IPS DF 6.9 (cell line): ENCODE results near the gene FCGR1A.
"Not testable (repeated sequence)": the region's sequence is repeated elsewhere in the genome, so short reads cannot be mapped to it uniquely, and the experiment has no call there.

Experiments used
- DNase-seq: peaks from one replicate; pipeline ENCODE4 v3.0.0-alpha.2; 2013; ENCODE audit warnings: low read depth, low spot score
- H3K27ac ChIP-seq: one replicate; pipeline ENCODE4 v1.5.1; 2013; ENCODE audit warnings: low read length, control low read depth
- H3K27me3 ChIP-seq: 2 replicates; pipeline ENCODE4 v1.6.1; 2013; ENCODE audit warnings: mild to moderate bottlenecking, low read length; ENCODE audit not compliant: control insufficient read depth, insufficient read depth
- H3K36me3 ChIP-seq: 2 replicates; pipeline ENCODE4 v1.6.1; 2013; ENCODE audit warnings: low read length; ENCODE audit not compliant: control insufficient read depth, insufficient read depth
- H3K4me1 ChIP-seq: 2 replicates; pipeline ENCODE4 v1.6.1; 2013; ENCODE audit warnings: low read length; ENCODE audit not compliant: control insufficient read depth, insufficient read depth
- H3K4me3 ChIP-seq: 2 replicates; pipeline ENCODE4 v1.5.1; 2013; ENCODE audit warnings: mild to moderate bottlenecking, low read length
- H3K9me3 ChIP-seq: 2 replicates; pipeline ENCODE4 v1.6.1; 2013; ENCODE audit warnings: low read length, inconsistent platforms; ENCODE audit not compliant: control insufficient read depth, insufficient read depth
- WGBS: extraction: QIAGEN DNeasy Blood & Tissue Kit; methylation state at CpG from one replicate; pipeline ENCODE4 v1.1.7; 2013; ENCODE audit warnings: mixed read lengths, missing lambda C conversion rate; ENCODE audit not compliant: insufficient read length, insufficient coverage; 5-methylcytosine and 5-hydroxymethylcytosine counted together

Gene FCGR1A

DNA sequence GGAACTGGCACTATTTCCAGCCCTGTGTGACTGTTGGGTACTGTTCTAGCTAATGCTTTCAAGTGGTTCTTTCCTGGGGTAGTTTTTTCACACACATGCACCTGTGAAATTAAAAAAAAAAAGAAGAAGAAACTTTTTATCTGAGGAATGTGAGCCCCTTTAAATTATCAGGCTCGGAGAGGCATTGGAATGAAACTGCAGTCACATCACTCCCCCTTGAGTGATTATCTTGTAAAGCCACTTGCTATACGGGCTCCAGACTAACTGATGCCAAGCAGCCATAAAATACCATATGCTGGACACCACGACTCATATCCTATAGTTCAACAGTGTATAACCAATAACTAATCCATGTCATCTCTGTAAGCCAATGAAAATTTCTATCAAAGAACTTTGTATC is 5.4 kb upstream of the FCGR1A start:
- WGBS: no CpG with 5 or more reads among the region's 3 CpGs
- not testable (repeated sequence) for H3K4me1 ChIP-seq

DNA sequence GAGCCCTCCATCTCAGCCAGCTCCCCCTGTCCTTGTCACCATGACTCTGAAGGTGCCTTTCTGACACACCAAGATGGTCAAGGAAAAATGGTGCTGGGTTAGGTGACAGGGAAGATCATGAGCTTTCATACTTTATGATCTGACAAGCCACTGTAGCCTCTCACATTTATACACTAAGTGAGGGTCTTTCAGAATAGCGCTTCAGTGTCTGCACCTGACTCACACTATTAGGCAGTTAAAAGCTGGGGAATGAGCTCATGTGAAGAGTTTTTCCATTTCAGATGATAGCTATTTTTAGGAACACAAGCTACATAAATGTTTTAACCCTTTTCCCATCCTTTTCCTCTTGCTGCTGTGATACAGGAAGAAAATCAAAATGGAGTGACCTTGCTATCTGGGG is 4.2 kb upstream of the FCGR1A start:
- not testable (repeated sequence) for H3K4me3 ChIP-seq, H3K27ac ChIP-seq, H3K36me3 ChIP-seq, H3K27me3 ChIP-seq, H3K4me1 ChIP-seq, DNase-seq, H3K9me3 ChIP-seq
- WGBS: no CpG with 5 or more reads among the region's 1 CpG

More for the DNA sequence above, 5.4 kb upstream of the FCGR1A start:
- H3K27ac ChIP-seq, H3K9me3 ChIP-seq, DNase-seq, H3K27me3 ChIP-seq, H3K4me3 ChIP-seq, H3K36me3 ChIP-seq: not testable (repeated sequence)

DNA sequence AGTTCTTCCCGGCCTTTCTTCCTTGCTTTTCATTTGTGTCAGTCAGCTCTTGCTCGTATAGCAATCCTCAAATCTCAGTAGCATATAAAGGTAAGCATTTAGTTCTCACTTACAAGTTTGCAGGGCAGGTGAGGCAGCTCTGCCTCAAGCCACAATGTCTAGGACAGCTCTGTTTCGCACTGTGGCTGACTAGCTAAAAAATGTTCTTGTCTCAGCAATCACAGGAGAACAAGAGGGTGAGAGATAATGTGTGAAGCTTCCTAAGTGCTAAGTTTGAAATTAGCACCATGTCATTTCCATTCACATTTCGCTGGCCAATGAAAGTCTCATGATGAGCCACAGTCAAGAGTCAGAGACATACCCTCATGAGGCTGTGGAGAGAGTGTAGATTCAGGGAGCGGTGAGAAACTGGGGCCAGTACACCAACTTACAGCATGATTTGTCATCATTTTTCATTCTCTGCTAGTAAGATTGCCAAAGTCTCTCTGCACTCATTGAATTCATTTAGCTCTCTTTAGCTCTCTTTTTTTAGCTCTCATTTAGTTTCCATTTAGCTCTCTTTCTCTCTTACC is 995 bp upstream of the FCGR1A start:
- H3K4me3 ChIP-seq, DNase-seq, H3K4me1 ChIP-seq, H3K27me3 ChIP-seq, H3K9me3 ChIP-seq, H3K27ac ChIP-seq, H3K36me3 ChIP-seq: not testable (repeated sequence)
- no CpG with 5 or more reads among the region's 5 CpGs for WGBS

DNA sequence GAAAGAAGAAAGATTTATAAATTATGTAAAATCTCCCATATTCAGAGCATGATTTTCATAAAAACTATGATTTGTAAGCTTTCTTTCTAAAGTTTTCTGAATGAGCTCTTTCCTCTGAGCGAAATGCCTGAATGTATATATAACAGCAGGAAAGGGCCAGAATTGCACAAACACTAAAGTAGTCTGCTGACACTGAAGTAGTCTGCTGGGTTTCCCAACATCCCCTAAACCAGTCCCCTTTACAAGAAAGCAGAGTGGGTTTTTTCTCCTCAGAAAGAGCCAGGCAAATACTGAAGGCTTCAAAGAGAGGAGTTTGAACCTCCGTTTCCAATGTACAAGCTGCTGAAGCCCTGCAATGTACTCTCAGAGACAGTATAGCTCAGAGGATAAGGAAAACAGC is 795 bp downstream of the FCGR1A start:
- not testable (repeated sequence) for H3K4me1 ChIP-seq, H3K27ac ChIP-seq, H3K9me3 ChIP-seq, DNase-seq, H3K4me3 ChIP-seq, H3K27me3 ChIP-seq, H3K36me3 ChIP-seq
- WGBS: no CpG with 5 or more reads among the region's 2 CpGs

DNA sequence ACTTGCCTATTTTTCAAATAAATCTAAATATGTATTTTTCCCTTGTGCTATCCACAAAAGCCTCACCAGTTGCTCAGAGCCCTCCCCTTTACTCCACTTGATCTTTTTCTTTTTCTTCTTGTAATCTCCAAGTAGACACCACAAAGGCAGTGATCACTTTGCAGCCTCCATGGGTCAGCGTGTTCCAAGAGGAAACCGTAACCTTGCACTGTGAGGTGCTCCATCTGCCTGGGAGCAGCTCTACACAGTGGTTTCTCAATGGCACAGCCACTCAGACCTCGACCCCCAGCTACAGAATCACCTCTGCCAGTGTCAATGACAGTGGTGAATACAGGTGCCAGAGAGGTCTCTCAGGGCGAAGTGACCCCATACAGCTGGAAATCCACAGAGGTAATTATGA is 1.4 kb downstream of the FCGR1A start:
- H3K4me3 ChIP-seq, H3K27ac ChIP-seq, H3K36me3 ChIP-seq, H3K27me3 ChIP-seq, DNase-seq, H3K4me1 ChIP-seq, H3K9me3 ChIP-seq: not testable (repeated sequence)
- no CpG with 5 or more reads among the region's 4 CpGs for WGBS

DNA sequence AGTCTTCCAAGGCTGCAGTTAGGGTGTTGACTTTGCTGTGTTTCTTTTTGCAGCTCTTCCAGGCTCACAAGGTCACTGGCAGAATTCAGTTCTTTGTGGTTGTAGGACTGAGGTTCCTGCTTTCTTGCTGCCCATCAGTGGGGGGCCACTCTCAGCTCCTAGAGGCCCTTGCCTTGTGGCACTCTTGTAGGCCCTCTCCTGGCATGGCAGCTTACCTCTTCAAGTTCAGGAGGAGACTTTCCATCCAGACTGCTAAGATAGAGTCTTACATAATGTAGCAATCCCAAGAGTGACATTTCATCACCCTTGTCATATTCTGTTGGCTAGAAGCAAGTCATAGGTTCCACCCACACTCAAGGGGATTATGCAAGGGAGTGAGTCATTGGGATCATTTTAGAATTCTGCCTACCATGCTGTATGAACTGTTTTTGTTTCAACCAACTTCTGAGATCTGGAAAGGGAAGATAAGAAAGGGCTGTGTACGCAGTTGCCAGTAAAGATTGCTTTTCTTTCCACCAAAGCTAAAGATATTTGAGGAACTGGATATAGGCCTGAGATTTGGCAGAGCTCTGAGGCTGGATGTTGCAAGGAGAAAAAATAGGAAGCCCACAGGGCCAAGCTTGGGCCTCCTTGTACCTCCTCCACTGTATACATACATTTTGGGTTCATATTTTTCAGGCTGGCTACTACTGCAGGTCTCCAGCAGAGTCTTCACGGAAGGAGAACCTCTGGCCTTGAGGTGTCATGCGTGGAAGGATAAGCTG is 5.4 kb downstream of the FCGR1A start:
- H3K9me3 ChIP-seq, DNase-seq, H3K27ac ChIP-seq, H3K4me1 ChIP-seq, H3K36me3 ChIP-seq, H3K4me3 ChIP-seq, H3K27me3 ChIP-seq: not testable (repeated sequence)
- no CpG with 5 or more reads among the region's 3 CpGs for WGBS

DNA sequence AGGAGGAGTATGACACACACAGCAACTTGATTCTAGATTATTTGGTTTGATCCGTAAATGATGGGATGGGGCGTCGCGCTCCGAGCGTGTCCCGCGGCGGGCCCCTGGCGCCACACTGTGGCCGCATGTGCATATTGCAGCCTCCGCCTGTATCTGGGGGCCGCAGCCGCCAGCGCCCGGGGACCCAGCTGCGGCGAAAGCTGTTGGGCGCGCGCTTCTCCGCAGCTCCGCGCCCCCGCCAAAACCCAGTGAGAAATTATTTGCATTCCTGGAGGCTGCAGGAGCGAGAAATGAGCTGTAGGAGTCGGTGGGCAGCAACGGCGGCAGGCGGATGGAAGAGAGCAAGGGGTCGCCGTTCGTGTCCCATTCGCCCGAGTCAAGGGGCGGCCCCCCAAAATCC is 10.0 kb downstream of the FCGR1A start:
- not testable (repeated sequence) for H3K9me3 ChIP-seq, H3K36me3 ChIP-seq, H3K27me3 ChIP-seq, H3K27ac ChIP-seq, H3K4me1 ChIP-seq, DNase-seq
- peak overlapping the region; percentile 47; the same call in 1 of the 2 replicates for H3K4me3 ChIP-seq
- WGBS: no CpG with 5 or more reads among the region's 36 CpGs

DNA sequence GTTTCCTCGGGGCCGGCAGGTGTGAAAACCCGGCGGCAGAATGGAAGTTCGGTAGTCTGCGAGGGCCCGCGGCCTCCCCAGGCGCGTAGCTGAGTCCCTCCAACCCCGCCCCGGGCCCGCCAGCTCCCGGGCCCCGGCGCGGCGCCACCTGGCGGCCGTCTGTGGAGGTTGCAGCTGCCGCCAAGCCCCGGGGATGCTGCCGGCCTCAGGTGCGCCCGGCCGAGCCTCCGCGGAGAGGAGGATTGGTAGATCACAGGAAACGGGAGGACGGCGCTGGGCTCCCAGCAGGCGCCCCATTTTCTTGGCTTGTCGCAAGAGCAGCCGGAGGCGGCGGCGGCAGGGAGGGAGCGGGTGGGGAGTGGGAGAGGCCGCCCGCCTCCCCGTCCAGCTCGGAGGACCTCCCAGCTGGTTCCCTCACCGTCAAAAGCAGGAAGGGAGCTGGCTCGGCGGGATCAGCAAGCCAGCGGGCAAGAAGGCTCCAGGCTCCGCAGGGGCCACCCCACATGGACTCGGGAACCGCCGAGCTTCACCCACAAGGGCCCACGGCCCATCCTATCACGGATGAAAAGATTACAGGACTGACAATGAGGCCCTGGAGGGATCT is 10.5 kb downstream of the FCGR1A start:
- not testable (repeated sequence) for H3K27ac ChIP-seq, DNase-seq, H3K4me1 ChIP-seq, H3K36me3 ChIP-seq, H3K27me3 ChIP-seq, H3K9me3 ChIP-seq
- WGBS: no CpG with 5 or more reads among the region's 52 CpGs
- peak overlapping the region; percentile 35; the same call in 1 of the 2 replicates for H3K4me3 ChIP-seq

DNA sequence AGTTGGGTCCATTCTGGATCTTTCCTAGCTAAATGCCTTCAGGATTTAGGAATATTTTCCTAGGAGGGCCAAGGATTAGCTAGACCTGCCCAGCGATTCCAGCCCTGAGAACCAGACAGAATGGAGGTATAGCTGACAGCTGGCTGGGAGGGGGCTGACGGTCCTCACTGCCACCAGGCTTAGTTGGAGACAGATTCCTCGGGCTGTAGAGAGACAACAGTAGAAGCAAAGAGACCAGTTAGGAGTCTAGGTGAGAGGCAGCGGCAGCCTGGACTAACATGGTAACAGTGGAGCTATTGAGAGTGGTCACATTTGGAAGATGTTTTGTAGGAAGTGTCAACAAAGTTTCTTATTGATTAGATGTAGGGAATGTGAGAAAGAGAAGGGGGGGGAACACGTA is 11.4 kb downstream of the FCGR1A start:
- H3K36me3 ChIP-seq, H3K27me3 ChIP-seq, H3K9me3 ChIP-seq, DNase-seq, H3K4me3 ChIP-seq, H3K27ac ChIP-seq, H3K4me1 ChIP-seq: not testable (repeated sequence)
- WGBS: no CpG with 5 or more reads among the region's 5 CpGs

DNA sequence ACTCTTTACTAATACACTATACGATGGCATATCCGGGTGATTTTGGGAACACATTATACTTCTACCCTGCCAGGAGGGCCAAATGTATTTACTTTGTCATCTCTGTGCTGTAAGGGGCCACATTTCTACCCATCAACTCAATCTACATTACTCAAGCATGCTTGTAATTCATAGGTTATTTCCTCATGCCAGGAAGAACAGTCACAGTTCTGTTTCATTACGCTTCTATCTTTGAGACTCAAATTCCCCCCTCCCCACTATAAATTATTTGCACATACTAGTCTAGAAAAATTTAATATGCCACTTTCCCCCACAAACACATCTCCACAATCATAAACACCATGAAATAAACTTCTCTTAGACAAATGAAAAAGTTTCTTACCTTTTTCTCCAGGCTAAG is 19.1 kb downstream of the FCGR1A start:
- not testable (repeated sequence) for H3K36me3 ChIP-seq, DNase-seq, H3K4me1 ChIP-seq, H3K27me3 ChIP-seq, H3K4me3 ChIP-seq, H3K27ac ChIP-seq, H3K9me3 ChIP-seq
- WGBS: no CpG with 5 or more reads among the region's 3 CpGs
